Myometrial cell (primary cell): ENCODE data around the gene TMEM33. TPM values are rescaled to one million over a fixed set of nuclear protein-coding genes. Genes with fewer than 3 reads are reported as not detected.

Experiments used
- total RNA-seq: library from RNA; depleted of rRNA; stranded (reverse); fragments of >200 nt; gene quantifications from 2 replicates; pipeline ENCODE4 v1.2.3, GENCODE V29; 2015

Gene TMEM33, protein sequence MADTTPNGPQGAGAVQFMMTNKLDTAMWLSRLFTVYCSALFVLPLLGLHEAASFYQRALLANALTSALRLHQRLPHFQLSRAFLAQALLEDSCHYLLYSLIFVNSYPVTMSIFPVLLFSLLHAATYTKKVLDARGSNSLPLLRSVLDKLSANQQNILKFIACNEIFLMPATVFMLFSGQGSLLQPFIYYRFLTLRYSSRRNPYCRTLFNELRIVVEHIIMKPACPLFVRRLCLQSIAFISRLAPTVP
- total RNA-seq, result 32.3 and 45.2 TPM in 2 replicates

DNA sequence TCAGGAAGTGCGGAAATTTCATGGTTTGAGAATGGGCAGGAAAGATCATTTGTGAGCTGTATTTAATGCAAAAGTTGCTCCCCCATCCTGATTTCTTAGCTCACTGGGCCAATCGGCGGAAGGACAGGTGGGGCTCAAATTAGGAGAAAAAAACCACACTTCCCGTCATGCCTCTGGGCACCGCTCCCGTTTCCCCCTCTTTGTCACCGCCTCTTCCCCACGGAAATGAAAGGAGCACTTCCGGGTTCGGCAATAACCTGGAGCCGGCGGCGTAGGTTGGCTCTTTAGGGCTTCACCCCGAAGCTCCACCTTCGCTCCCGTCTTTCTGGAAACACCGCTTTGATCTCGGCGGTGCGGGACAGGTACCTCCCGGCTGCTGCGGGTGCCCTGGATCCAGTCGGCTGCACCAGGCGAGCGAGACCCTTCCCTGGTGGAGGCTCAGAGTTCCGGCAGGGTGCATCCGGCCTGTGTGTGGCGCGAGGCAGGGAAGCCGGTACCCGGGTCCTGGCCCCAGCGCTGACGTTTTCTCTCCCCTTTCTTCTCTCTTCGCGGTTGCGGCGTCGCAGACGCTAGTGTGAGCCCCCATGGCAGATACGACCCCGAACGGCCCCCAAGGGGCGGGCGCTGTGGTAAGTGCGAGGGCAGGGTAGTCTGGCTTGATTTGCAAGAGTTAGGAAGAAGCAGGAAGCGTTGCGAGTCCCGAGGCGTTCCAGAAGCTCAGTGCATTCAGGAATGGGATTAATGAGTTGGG lies at the start of gene TMEM33:
TSS of gene TMEM33 (plus strand) at position 529 of the 751 bp plus-strand sequence. CDS start at position 585, 56 bp downstream.

DNA sequence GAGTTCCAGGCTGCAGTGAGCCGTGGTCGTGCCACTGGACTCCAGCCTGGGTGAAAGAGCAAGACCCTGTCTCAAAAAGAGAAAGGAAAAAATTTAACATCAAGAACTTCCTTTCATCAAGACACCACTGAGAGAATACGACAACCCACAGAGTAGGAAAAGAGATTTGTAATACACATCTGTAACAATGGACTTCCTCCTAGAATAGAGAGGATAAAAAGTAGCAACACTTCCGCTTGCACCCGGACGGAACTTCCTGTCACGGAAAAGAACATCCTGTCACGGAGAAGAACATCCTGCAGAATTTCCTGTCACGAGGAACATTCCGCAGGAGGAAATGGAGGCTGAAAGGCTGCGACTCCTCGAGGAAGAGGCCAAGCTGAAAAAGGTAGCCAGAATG lies 46.2 kb downstream of the TMEM33 start, which contains the start of gene DCAF4L1:
TSS of gene DCAF4L1 (plus strand) at position 301 of the 400 bp plus-strand sequence. CDS start at position 338, 37 bp downstream.

DNA sequence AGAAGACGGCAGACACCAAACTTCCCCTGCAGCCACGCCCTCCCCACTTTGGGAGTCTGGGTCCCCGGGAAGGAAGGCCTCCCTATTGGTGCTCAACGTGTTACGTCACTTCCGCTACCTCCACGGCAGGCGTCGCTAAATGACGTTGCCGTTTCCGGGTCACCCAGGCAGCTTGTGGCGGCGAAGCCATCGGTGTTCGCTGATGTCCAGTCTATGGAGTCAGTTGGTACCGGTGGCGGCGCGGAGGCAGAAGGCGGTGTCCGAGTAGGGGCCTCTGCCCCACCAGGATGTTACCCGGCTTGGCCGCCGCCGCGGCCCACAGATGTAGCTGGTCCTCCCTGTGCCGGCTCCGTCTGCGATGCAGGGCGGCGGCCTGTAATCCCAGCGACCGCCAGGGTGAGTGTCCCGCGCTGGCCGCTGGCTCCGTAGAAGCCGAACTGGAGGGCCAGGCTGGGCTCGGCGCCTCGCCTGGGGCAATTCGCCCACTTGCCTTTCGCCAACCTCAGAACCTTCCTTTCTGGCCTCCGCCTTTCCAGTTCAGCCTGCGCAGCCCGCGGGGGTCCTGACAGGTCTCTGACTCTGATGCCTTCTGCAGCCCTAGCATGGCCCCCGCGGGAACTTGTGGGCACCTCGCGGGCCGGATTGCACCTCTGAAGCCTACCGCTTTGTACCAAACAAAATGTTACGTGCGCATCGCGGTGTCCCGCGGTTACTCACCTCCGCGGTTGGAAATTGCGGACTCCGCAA lies 55.3 kb downstream of the TMEM33 start, which contains the start of gene SLC30A9:
TSS of gene SLC30A9 (plus strand) at position 166 of the 747 bp plus-strand sequence. CDS start at position 288, 122 bp downstream.

Other genes starting within 250 kb of the TMEM33 start
- gene PHOX2B, start 186.7 kb upstream of the TMEM33 start, total RNA-seq, result not detected in 2 replicates
- not detected in 2 replicates for gene DCAF4L1, start 46.3 kb downstream of the TMEM33 start, total RNA-seq
- gene SLC30A9, start 55.1 kb downstream of the TMEM33 start, total RNA-seq, result 59.7 and 77.3 TPM in 2 replicates
- gene BEND4, start 217.2 kb downstream of the TMEM33 start, total RNA-seq, result 0.29 TPM in 1 of 2 replicates, not detected in the other